ENCODE measurements around the gene PKN1.

- TF ChIP-seq CTCF (IDR thresholded peaks at IDR 0.05; ENCODE audit: insufficient read depth, low read length) (no peak), SPI1 (IDR thresholded peaks at IDR 0.05; ENCODE audit: borderline replicate concordance, low read depth) (no peak), REST (IDR thresholded peaks at IDR 0.05; ENCODE audit: insufficient replicate concordance, low read depth) (no peak), GABPA (IDR thresholded peaks at IDR 0.05; ENCODE audit: low read depth) (no peak)
Observed at GRCh38 chr19:14503285-14503684, 70.2 kb downstream of the PKN1 start.

Measured in HL-60 (cell line).